ENCODE results near the gene DPF3.

The DPF3 gene

GRCh38 chr14:72651081-72651480, 242.8 kb downstream of the DPF3 start:
- DNase-seq (ENCODE audit: low read depth in 2 of 3, low spot score in 2 of 3): no peak

GRCh38 chr14:72649603-72650227, 244.2 kb downstream of the DPF3 start:
- DNase-seq (ENCODE audit: low read depth in 2 of 3, low spot score in 2 of 3): no peak

- DNase-seq (ENCODE audit: low read depth in 2 of 3, low spot score in 2 of 3): no peak
Observed at GRCh38 chr14:72647782-72648181, 246.1 kb downstream of the DPF3 start.

- DNase-seq (ENCODE audit: low read depth in 2 of 3, low spot score in 2 of 3): no peak
Observed at GRCh38 chr14:72646861-72647528, 246.9 kb downstream of the DPF3 start.

- no peak for DNase-seq (ENCODE audit: low read depth in 2 of 3, low spot score in 2 of 3)
Observed at GRCh38 chr14:72645706-72646105, 248.2 kb downstream of the DPF3 start.

- no peak for DNase-seq (ENCODE audit: low read depth in 2 of 3, low spot score in 2 of 3)
Observed at GRCh38 chr14:72644758-72645489, 249.0 kb downstream of the DPF3 start.

- no peak for DNase-seq (ENCODE audit: low read depth in 2 of 3, low spot score in 2 of 3)
Observed at GRCh38 chr14:72644038-72644437, 249.9 kb downstream of the DPF3 start.

- no peak for DNase-seq (ENCODE audit: low read depth in 2 of 3, low spot score in 2 of 3)
Observed at GRCh38 chr14:72643317-72643801, 250.5 kb downstream of the DPF3 start.

GRCh38 chr14:72640911-72641485, 252.9 kb downstream of the DPF3 start:
- DNase-seq (ENCODE audit: low read depth in 2 of 3, low spot score in 2 of 3): no peak

- no peak for DNase-seq (ENCODE audit: low read depth in 2 of 3, low spot score in 2 of 3)
Observed at GRCh38 chr14:72638021-72638420, 255.9 kb downstream of the DPF3 start.

GRCh38 chr14:72636871-72637270, 257.0 kb downstream of the DPF3 start:
- no peak for DNase-seq (ENCODE audit: low read depth in 2 of 3, low spot score in 2 of 3)

GRCh38 chr14:72636094-72636493, 257.8 kb downstream of the DPF3 start:
- no peak for DNase-seq (ENCODE audit: low read depth in 2 of 3, low spot score in 2 of 3)

- DNase-seq (ENCODE audit: low read depth in 2 of 3, low spot score in 2 of 3): no peak
Observed at GRCh38 chr14:72634691-72635616, 258.9 kb downstream of the DPF3 start.

GRCh38 chr14:72633551-72633950, 260.4 kb downstream of the DPF3 start:
- DNase-seq (ENCODE audit: low read depth in 2 of 3, low spot score in 2 of 3): no peak

- no peak for DNase-seq (ENCODE audit: low read depth in 2 of 3, low spot score in 2 of 3)
Observed at GRCh38 chr14:72632727-72633126, 261.2 kb downstream of the DPF3 start.

GRCh38 chr14:72631401-72631800, 262.5 kb downstream of the DPF3 start:
- DNase-seq (ENCODE audit: low read depth in 2 of 3, low spot score in 2 of 3): no peak

GRCh38 chr14:72630374-72630773, 263.5 kb downstream of the DPF3 start:
- no peak for DNase-seq (ENCODE audit: low read depth in 2 of 3, low spot score in 2 of 3)

- DNase-seq (ENCODE audit: low read depth in 2 of 3, low spot score in 2 of 3): no peak
Observed at GRCh38 chr14:72629534-72629933, 264.4 kb downstream of the DPF3 start.

- DNase-seq (ENCODE audit: low read depth in 2 of 3, low spot score in 2 of 3): no peak
Observed at GRCh38 chr14:72625689-72626088, 268.2 kb downstream of the DPF3 start.

- no peak for DNase-seq (ENCODE audit: low read depth in 2 of 3, low spot score in 2 of 3)
Observed at GRCh38 chr14:72621387-72622065, 272.4 kb downstream of the DPF3 start.

Measured in activated CD8-positive, alpha-beta memory T cell treated with anti-CD3 and anti-CD28 coated beads for 48 hours (primary cell).